Heart left ventricle (tissue), 13 donors: Measurements from ENCODE around the gene CIPC.

Experiments
- POLR2A ChIP-seq, 2 donors: fragments of 450-650 bp; IDR thresholded peaks; one replicate each; pipeline ENCODE4 v1.6.1; 2017; ENCODE audit warnings: antibody characterized with exemption in 2 of 2, mild to moderate bottlenecking in 2 of 2, moderate library complexity in 2 of 2
- TF ChIP-seq, protein P1 (sequence below), 12 donors: fragments of 200-600 bp; sonication (generic) in 4 of 12; IDR thresholded peaks; one replicate each; pipeline versions ENCODE4 v1.5.0 to v1.8.0; 2018 to 2022; ENCODE audit warnings: antibody characterized with exemption in 12 of 12, mild to moderate bottlenecking in 5 of 12
- donor health status: ischemic (EF 13 %, LVEDD 7.1; RV severe dilation, severe dysfunction).
- donor health status: DM: no; HTN: yes; CAD: no.
- donor health status: DM: no; HTN: no; CAD: no.
- donor health status: ischemic (EF 25% LVEDD 6.9; RV normal size, moderate dysfunction).
- donor health status: ischemic (EF 25% LVEDD 5.7; RV mildly dilated, moderate dysfunction).
- donor health status: ischemic (EF 35%, LVEDD 5.7; RV mildly dilated, moderate dysfunction).
- donor health status: nonischemic (EF 11% LVEDD 7.7; RV severe dilation, severe dysfunction).
- donor health status: DM: yes; HTN: yes; CAD: no.
- donor health status: PGD.
- donor health status: ischemic (EF 29% LVEDD 5.4; RV normal size, mild dysfunction).
- donor health status: nonischemic (EF 23%, LVEDD 6.1; RV moderate dilation, normal function).

DNA sequence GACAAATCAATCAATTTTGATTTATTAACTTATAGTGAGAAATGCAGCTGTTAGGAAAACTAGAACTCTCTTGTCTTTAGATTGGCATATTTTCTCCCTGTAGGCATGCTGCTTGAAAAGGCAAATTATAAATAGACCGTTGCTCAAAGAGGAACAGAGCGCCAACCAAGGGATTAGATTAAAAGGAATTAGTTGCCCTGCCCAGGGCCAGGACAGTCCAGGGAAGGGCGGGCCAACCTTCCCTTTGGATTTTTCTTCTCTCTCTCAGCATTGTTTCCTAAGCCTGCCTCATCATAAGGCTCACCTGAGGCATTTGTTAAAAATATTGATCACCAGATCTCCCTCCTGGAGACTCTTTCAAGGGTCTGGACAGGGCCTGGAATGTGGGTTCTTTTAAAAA lies 8.6 kb downstream of the CIPC start:
- TF ChIP-seq, protein P1, sequence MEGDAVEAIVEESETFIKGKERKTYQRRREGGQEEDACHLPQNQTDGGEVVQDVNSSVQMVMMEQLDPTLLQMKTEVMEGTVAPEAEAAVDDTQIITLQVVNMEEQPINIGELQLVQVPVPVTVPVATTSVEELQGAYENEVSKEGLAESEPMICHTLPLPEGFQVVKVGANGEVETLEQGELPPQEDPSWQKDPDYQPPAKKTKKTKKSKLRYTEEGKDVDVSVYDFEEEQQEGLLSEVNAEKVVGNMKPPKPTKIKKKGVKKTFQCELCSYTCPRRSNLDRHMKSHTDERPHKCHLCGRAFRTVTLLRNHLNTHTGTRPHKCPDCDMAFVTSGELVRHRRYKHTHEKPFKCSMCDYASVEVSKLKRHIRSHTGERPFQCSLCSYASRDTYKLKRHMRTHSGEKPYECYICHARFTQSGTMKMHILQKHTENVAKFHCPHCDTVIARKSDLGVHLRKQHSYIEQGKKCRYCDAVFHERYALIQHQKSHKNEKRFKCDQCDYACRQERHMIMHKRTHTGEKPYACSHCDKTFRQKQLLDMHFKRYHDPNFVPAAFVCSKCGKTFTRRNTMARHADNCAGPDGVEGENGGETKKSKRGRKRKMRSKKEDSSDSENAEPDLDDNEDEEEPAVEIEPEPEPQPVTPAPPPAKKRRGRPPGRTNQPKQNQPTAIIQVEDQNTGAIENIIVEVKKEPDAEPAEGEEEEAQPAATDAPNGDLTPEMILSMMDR (IDR thresholded peaks at IDR 0.05) = no peak
- TF ChIP-seq POLR2A (IDR thresholded peaks at IDR 0.05) = no peak
